ENCODE data around the gene MYEOV. TPM values are rescaled to one million over a fixed set of nuclear protein-coding genes. Genes with fewer than 3 reads are reported as not detected.

MYEOV gene
- total RNA-seq, 2 donors from 2014 or later, result 0.12 TPM; not detected in 1

DNA sequence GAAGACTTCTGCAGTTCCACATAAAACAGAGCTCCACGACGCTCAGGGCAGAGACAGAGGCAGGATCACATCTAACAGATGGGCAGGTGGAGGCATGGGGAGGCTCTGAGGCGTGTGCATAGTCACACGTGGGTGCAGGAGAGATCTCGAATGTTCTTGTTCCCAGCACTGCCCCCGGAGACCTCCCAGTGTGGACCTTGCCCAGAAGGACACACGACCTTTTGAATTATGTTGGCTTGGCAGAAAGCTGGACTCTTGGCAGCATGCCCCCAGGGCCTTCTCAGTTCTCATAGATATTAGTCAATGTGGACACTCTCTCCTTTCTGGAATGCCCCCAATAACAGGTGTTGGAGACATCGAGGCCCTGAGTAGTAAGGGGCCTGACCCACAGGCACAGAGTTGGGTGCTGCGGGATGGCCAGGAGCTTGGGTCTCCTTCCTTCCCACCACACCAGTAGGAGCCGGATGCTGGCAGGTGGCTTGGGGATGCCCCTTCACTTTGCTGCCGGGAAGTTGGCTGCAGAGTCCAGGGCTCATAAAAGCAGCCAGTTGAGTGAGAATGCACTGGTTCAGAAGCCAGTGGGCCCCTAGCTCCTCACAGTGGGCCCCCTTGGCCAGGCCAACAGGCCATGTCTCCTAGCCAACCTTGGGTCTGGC lies 12.1 kb downstream of the MYEOV start:
- Histone ChIP-seq H3K27ac (no peak overlapping the region), H3K27me3 (no peaks in the 10 kb centered on the region), H3K4me3 (no peak overlapping the region), H3K9me3 (no peaks in the 10 kb centered on the region), H3K36me3 (no peaks in the 10 kb centered on the region), H3K4me1 (peaks cover 0 to 27% of the 10 kb centered on the region in 2 donors)
- TF ChIP-seq, protein P1, sequence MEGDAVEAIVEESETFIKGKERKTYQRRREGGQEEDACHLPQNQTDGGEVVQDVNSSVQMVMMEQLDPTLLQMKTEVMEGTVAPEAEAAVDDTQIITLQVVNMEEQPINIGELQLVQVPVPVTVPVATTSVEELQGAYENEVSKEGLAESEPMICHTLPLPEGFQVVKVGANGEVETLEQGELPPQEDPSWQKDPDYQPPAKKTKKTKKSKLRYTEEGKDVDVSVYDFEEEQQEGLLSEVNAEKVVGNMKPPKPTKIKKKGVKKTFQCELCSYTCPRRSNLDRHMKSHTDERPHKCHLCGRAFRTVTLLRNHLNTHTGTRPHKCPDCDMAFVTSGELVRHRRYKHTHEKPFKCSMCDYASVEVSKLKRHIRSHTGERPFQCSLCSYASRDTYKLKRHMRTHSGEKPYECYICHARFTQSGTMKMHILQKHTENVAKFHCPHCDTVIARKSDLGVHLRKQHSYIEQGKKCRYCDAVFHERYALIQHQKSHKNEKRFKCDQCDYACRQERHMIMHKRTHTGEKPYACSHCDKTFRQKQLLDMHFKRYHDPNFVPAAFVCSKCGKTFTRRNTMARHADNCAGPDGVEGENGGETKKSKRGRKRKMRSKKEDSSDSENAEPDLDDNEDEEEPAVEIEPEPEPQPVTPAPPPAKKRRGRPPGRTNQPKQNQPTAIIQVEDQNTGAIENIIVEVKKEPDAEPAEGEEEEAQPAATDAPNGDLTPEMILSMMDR (IDR thresholded peaks at IDR 0.05), result no peak
- no peak for DNase-seq (ENCODE audit: low spot score)

DNA sequence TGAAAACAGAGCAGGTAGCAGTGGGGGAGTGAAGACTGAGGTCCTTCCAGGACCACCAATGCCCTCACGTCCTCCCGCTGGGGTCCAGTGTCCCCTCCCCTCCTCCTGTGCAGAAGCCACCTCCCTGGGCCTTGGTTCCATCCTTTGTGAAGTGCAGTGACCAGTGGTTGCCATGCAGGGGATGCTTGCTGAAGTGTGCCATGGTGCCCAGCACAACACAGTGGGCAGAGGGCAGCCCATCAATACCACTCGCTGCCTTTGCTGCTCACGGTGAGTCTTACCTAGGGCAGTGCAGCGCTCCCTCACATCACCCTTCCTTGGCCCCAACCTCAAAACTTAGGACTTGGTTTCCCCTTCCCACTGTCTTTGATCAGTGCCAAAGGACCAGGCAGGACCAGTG lies 12.9 kb downstream of the MYEOV start:
- Histone ChIP-seq H3K27ac (no peak overlapping the region), H3K4me1 (peaks cover 0 to 23% of the 10 kb centered on the region in 2 donors), H3K27me3 (no peaks in the 10 kb centered on the region), H3K9me3 (no peaks in the 10 kb centered on the region), H3K4me3 (no peak overlapping the region), H3K36me3 (no peaks in the 10 kb centered on the region)
- DNase-seq (ENCODE audit: low spot score), result no peak
- TF ChIP-seq, protein P1 (IDR thresholded peaks at IDR 0.05), result no peak

DNA sequence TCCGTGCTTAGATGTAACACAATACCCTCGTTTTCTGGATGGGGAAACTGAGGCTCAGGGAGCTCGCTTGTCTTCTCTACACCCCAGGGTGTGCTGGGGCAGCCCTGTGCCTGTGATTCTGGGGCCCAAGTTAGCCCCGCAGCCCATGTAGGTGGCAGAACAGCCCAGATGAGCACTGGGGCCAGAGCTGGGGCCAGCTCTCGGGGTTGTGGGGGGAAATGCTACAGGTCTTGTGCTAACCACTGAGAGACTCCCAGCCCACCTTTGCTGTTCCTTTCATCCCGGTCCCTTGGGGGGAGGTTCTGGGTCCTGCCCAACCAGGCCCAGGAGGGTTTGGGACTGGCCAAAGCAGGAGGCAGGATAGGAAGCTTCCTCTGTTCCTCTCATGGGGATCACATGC lies 13.5 kb downstream of the MYEOV start:
- Histone ChIP-seq H3K9me3 (no peaks in the 10 kb centered on the region), H3K4me3 (no peak overlapping the region), H3K27me3 (no peaks in the 10 kb centered on the region), H3K27ac (no peak overlapping the region), H3K4me1 (peaks cover 0 to 23% of the 10 kb centered on the region in 2 donors), H3K36me3 (no peaks in the 10 kb centered on the region)
- TF ChIP-seq, protein P1 (IDR thresholded peaks at IDR 0.05), result no peak
- DNase-seq (ENCODE audit: low spot score), result no peak

DNA sequence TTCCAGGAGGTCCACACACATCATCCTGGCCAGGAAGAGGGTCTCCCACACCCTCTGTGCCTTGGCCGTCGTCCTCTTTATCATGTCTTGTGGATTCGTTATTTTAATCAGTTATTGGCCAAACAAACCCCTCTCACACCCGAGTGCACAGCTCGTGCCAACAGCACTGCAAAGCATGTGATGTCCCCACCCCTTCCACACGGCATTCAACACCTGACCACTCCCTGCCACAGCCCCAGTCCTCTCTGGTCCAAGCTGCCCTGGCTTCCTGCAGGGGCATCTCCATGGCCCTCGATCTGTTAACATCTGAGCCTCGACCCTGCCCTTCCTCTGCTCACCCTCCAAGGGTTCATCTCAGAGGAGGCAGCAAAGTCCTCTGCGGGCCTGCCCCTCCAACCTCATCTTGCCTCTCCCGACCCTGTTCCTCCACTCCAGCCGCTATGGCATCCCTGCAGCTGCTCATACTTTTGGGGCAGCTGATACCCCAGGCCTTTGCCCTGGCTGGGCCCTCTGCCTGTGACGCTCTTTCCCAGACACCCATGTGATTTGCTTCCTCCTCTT lies 14.0 kb downstream of the MYEOV start:
- Histone ChIP-seq H3K27me3 (no peaks in the 10 kb centered on the region), H3K4me1 (peaks cover 0 to 27% of the 10 kb centered on the region in 2 donors), H3K27ac (no peak overlapping the region), H3K36me3 (no peaks in the 10 kb centered on the region), H3K4me3 (no peak overlapping the region), H3K9me3 (no peaks in the 10 kb centered on the region)
- DNase-seq (ENCODE audit: low spot score), result no peak
- TF ChIP-seq, protein P1 (IDR thresholded peaks at IDR 0.05), result no peak

DNA sequence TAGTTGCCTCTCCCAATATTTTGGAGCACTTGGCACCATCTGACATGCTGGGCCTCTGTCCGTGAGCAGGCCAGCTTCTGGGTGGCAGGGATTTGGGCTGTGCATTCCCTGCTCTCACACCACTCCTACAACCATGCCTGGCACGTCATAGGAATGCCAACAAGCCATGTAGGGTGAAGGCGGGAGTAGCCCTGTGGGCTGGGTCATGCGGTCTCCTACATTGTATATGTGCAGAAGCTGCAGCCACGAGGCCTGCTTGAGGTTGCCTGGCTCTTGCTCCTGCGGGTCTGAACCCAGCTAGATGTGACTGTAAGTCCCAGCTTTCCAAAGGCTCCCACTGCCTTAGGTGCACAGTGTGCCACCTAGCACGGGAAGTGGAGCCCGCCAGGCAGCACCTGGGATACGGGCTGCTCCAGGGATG lies 14.5 kb downstream of the MYEOV start:
- H3K9me3 ChIP-seq, result no peaks in the 10 kb centered on the region
- no peaks in the 10 kb centered on the region for H3K27me3 ChIP-seq
- no peaks in the 10 kb centered on the region for H3K36me3 ChIP-seq
- H3K4me1 ChIP-seq, result peaks cover 0 to 32% of the 10 kb centered on the region in 2 donors
- TF ChIP-seq, protein P1 (IDR thresholded peaks at IDR 0.05), result no peak
- DNase-seq (ENCODE audit: low spot score), result no peak
- H3K27ac ChIP-seq, result no peak overlapping the region
- no peak overlapping the region for H3K4me3 ChIP-seq
